22Rv1 (cell line): ENCODE data around the gene SUPT3H.
"Not testable (repeated sequence)": the region's sequence is repeated elsewhere in the genome, so short reads cannot be mapped to it uniquely, and the experiment has no call there.

Source experiments
- H3K27ac ChIP-seq: fragments of 450-650 bp; 2 replicates; pipeline ENCODE4 v1.5.1; 2017
- CTCF ChIP-seq: fragments of 450-650 bp; IDR thresholded peaks from 2 replicates; pipeline ENCODE4 v1.5.1; 2017; ENCODE audit warnings: mild to moderate bottlenecking
- ZFX ChIP-seq: fragments of 450-650 bp; IDR thresholded peaks from 2 replicates; pipeline ENCODE4 v1.6.1; 2017; ENCODE audit warnings: antibody characterized with exemption, borderline replicate concordance

The SUPT3H gene

GRCh38 chr6:45074439-45074838 lies 303.3 kb downstream of the SUPT3H start:
- no peak for TF ChIP-seq ZFX
- no peak for TF ChIP-seq CTCF
- H3K27ac ChIP-seq, result no peak overlapping the region

GRCh38 chr6:45073771-45074170 lies 304.0 kb downstream of the SUPT3H start:
- H3K27ac ChIP-seq, result no peak overlapping the region
- no peak for TF ChIP-seq CTCF
- TF ChIP-seq ZFX, result no peak

GRCh38 chr6:45072673-45073072 lies 305.1 kb downstream of the SUPT3H start:
- H3K27ac ChIP-seq, result no peak overlapping the region
- TF ChIP-seq CTCF (no peak), ZFX (no peak)

DNA sequence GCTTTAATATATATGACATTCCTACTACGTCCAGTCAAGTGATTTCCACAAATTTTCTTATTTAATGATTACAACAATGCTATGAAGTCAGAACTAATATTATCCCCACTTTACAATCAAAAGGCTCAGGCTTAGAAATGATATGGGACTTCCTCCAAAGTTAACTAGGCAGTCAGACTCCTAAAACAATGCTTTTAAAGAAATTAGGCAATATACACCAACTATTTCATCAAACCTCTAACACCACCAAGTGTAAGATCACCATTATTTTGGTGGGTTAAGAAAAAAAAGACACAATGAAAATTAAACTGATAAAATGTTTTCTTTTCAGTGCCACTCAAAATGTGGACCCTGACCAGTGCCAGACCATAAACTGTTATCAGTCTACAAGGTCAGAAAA lies 305.7 kb downstream of the SUPT3H start:
- no peak for TF ChIP-seq CTCF
- no peak for TF ChIP-seq ZFX
- no peak overlapping the region for H3K27ac ChIP-seq

DNA sequence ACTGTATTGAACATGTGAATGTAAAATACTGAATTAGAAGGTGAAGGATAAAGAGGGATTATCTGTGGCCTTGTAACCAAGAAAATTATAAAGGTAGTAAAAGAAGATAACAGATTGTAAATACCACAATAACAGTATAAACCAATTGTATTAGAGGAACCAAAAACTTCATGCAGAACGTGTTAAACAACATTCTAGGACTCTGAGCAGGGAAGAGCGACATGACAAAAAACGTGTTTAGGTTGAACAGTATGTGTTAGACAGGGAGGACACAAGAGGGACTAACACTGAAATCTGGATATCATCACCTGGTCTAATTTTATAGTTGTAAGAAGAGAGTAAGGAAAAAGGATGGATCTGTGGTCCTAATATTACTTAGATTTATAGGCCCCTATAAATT lies 308.6 kb downstream of the SUPT3H start:
- TF ChIP-seq ZFX (no peak), CTCF (no peak)
- no peak overlapping the region for H3K27ac ChIP-seq

GRCh38 chr6:45067446-45067845 lies 310.3 kb downstream of the SUPT3H start:
- not testable (repeated sequence) for H3K27ac ChIP-seq

DNA sequence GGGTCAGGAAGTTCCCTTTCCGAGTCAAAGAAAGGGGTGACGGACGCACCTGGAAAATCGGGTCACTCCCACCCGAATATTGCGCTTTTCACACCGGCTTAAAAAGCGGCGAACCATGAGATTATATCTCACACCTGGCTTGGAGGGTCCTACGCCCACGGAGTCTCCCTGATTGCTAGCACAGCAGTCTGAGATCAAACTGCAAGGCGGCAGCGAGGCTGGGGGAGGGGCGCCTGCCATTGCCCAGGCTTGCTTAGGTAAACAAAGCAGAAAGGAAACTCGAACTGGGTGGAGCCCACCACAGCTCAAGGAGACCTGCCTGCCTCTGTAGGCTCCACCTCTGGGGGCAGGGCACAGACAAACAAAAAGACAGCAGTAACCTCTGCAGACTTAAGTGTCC lies 315.1 kb downstream of the SUPT3H start:
- not testable (repeated sequence) for H3K27ac ChIP-seq

DNA sequence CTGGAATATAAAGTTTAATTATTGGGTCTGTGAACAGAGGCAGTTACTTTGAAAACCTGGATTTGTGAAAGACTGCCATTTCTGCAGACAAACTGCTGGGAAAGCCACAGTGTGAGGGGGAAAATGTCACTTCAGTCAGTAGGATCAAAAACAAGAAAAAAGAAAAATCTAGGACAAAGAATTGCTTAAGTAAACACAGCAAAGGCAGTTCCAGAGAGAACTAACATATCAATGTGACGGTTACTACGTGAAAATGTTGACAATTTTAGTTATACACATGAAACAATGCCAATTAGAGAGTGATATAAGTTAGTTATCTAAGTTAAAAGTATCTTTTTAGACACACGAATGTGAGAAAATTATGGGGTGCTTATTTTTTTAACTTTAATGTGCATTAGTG lies 320.0 kb downstream of the SUPT3H start:
- H3K27ac ChIP-seq, result no peak overlapping the region

More for the DNA sequence above, 320.0 kb downstream of the SUPT3H start:
- TF ChIP-seq ZFX (no peak), CTCF (no peak)
